ENCODE measurements around the gene SSU72.

DNA sequence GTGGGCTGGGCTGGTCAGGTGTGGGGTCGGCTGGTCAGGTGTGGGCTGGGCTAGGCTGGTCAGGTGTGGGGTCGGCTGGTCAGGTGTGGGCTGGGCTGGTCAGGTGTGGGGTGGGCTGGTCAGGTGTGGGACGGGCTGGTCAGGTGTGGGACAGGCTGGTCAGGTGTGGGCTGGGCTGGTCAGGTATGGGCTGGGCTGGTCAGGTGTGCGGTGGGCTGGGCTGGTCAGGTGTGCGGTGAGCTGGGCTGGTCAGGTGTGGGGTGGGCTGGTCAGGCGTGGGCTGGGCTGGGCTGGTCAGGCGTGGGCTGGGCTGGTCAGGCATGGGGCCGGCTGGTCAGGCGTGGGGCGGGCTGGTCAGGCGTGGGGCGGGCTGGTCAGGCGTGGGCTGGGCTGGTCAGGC, 31.6 kb upstream of the SSU72 start:
- TF ChIP-seq, protein P1, sequence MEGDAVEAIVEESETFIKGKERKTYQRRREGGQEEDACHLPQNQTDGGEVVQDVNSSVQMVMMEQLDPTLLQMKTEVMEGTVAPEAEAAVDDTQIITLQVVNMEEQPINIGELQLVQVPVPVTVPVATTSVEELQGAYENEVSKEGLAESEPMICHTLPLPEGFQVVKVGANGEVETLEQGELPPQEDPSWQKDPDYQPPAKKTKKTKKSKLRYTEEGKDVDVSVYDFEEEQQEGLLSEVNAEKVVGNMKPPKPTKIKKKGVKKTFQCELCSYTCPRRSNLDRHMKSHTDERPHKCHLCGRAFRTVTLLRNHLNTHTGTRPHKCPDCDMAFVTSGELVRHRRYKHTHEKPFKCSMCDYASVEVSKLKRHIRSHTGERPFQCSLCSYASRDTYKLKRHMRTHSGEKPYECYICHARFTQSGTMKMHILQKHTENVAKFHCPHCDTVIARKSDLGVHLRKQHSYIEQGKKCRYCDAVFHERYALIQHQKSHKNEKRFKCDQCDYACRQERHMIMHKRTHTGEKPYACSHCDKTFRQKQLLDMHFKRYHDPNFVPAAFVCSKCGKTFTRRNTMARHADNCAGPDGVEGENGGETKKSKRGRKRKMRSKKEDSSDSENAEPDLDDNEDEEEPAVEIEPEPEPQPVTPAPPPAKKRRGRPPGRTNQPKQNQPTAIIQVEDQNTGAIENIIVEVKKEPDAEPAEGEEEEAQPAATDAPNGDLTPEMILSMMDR (IDR thresholded peaks at IDR 0.05; ENCODE audit: low read depth, low read length): no peak
- TF ChIP-seq POLR2A (IDR thresholded peaks at IDR 0.05; ENCODE audit: extremely low read depth, insufficient read length) (no peak), MYC (IDR thresholded peaks at IDR 0.05; ENCODE audit: low read depth, low read length) (no peak)
- TF ChIP-seq, protein P2, sequence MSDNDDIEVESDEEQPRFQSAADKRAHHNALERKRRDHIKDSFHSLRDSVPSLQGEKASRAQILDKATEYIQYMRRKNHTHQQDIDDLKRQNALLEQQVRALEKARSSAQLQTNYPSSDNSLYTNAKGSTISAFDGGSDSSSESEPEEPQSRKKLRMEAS (IDR thresholded peaks at IDR 0.05; ENCODE audit: low read depth, low read length): no peak

Measured in NB4 (cell line).